Measurements from ENCODE around the gene GBX1.

DNA sequence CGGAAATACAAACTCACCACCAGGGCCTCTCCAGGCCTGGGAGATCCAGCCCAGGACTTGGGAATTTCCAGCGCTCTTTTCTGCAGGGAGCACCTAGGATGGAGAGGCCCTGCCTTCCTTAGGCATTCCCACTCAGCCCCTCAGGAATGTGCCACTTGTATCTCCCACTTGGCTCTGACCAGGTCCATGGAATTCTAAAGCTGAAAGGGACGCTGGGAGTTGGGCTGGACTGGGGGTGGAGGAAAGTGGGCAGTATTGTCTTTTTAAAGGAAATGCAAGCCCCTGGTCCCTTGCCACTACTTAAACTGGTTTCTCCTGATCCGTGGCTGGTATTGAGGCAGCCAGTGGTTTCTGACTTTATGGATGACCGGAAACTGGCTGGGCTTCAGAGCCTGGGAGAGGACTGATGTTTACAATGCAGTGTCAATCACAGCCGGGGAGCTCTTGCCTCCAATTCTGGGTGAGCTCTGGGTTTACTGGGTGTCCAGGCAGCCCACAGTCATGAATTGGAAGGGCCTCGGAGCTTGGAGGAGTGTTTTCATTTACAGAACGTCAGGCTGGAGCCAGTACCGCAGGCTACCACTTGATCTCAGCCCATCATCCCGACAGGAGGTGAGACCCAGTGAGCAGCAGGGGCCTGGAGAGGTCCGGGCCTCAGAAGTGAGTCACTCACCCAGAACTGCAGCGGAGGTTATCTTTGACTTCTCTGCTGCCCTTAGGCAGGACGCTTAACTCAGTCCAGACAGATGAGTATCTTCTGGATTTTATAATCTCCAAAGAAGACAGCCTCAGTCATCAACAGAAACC lies 53.9 kb downstream of the GBX1 start:
- no peak for TF ChIP-seq POLR2A (IDR thresholded peaks at IDR 0.05)
- TF ChIP-seq, protein P1, sequence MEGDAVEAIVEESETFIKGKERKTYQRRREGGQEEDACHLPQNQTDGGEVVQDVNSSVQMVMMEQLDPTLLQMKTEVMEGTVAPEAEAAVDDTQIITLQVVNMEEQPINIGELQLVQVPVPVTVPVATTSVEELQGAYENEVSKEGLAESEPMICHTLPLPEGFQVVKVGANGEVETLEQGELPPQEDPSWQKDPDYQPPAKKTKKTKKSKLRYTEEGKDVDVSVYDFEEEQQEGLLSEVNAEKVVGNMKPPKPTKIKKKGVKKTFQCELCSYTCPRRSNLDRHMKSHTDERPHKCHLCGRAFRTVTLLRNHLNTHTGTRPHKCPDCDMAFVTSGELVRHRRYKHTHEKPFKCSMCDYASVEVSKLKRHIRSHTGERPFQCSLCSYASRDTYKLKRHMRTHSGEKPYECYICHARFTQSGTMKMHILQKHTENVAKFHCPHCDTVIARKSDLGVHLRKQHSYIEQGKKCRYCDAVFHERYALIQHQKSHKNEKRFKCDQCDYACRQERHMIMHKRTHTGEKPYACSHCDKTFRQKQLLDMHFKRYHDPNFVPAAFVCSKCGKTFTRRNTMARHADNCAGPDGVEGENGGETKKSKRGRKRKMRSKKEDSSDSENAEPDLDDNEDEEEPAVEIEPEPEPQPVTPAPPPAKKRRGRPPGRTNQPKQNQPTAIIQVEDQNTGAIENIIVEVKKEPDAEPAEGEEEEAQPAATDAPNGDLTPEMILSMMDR (IDR thresholded peaks at IDR 0.05), result peak in 1 of 7 experiments; percentile 8

Data from body of pancreas (tissue), 4 donors.